T-helper 1 cell treated with Interleukin-12 subunit alpha and Interleukin-12 subunit beta and Interleukin-4 antibody, amounts not matched to agents 30 ng/mL and 1 ng/mL, for 36 hours (primary cell): ENCODE data around the gene CHRNA3. TPM values are rescaled to one million over a fixed set of nuclear protein-coding genes. Genes with fewer than 3 reads are reported as not detected.
"Not testable (repeated sequence)": the region's sequence is repeated elsewhere in the genome, so short reads cannot be mapped to it uniquely, and the experiment has no call there.

Experiments
- intact Hi-C: fragments of 100-400 bp; cut with micrococcal nuclease; formaldehyde crosslinking; loops from one replicate; pipeline ENCODE4 v1.15.1; 2024
- total RNA-seq: library from RNA; stranded (reverse); gene quantifications from 2 replicates; pipeline ENCODE4 v1.2.3, GENCODE V29; 2022

Gene CHRNA3
- total RNA-seq, 1 donor from 2014 or later, result not detected

DNA sequence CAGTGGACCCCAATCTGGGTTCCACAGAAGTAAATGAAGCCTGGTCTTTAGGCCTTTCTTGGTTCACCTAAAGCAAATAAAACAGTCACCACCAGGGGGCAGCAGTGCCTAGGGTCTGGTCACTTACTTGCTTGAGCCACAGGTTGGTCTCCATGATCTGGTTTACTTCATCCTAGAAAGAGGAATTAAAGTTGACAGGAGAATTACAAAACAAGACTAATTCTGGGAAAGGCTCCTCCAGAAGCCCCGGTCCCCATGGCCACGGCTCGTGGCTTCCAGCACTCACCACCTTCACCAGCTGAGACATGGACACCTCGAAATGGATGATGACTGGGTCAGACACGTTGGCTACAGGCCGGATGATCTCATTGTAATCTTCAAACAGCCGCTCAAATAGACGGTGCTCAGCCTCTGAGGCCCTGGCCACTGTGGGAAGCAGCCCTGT is 2.3 kb downstream of the CHRNA3 start:
- intact Hi-C loops, result loop anchor here (1.0 to 2.0 kb wide), 3 partner anchors 91 to 566 kb away; no protein-coding TSS in a partner anchor

DNA sequence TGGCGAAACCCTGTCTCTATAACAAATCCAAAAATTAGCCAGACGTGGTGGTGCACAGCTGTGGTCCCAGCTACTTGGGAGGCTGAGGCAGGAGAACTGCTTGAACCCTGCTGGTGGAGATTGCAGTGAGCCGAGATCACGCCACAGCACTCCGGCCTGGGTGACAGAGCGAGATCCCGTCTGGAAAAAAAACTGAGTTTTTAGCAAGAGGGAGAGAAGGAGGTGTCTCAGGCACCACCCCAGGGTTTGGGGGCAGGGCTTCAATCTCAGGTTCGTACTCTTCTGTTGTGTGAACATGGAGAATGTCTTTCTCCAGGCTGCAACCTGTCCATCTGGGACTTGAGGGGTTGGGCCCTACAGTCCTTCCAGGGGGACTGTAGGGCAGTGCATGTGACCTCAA is 2.7 kb downstream of the CHRNA3 start:
- intact Hi-C loops, result loop anchor here (1.0 to 2.0 kb wide), 3 partner anchors 91 to 567 kb away; no protein-coding TSS in a partner anchor

DNA sequence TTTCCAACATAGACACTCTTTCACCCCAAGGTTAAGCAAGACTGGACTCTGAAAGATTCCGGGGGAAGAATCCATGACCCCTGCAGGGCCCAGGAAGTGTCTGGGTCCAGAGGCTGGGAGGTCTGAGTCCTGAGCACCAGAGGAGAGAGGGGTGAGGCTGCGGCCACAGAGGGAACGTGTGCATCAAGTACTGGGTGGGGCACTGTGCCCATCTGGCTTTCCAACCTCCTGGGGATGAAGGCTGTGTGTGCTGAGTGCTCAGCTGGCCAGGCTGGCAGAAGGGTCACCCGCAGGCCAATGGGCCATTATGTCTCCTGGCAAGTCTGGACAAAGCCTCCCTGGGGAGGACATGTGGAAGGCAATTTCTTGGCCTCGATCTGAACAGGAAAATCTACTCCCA is 3.3 kb downstream of the CHRNA3 start:
- intact Hi-C loops, result no loop called here

DNA sequence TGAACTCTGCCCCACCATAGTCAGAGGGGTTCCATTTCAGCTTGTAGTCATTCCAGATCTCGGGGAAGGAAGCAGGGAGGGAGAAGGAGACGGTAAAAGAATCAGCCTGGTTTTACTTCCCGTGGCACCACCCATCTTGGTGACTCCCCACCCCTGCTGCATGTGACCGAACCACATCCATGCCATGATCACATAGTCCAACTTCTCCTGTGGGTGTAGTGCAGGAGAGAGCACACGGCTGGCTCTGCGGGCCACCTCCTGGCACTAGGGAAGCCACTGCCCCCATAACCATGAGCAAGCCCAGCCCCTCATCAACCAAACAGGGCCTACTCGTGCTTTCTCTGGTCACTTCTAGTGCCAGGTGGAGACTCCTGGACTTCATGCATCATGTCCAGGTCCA is 3.7 kb downstream of the CHRNA3 start:
- intact Hi-C loops, result no loop called here

DNA sequence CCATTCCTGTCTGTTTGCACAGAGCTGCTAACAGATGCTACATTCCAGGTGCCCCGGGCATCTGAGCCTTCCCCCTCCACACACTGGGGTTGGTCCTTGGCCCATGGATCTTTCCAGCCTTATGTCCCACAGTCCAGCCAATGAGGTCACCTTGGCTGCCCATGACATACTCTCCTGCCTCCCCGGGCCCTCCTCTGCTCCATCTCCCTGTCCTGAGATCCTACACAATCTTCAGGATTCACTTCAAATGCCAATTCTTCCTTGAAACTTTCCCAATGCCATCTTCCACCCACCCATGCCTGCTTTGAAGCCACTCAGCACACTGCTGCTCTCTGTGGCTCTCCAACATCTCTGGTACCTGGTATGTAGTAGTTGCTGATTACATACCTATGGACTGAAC is 4.3 kb downstream of the CHRNA3 start:
- intact Hi-C loops, result no loop called here

DNA sequence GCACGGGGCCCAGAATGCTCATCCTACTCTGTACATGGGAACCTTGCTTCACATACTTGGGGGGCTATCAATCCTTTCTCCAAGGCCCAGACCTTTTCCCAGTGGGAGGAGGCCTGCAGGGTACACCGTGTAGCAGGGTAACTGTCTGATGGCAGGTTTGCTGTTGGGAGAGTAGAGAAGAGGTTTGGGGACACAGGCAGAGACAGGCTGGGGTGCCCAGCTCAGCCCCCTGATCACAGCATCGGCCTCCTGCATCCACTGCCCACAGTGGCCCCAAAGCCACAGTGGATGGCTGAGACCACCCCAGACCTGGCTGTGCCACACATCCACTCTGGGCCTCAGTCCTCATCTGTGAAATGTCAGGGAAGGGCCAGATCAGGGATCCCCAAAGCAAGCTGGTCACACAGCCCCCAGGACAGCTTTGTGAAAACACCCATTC is 5.6 kb downstream of the CHRNA3 start:
- intact Hi-C loops, result no loop called here

DNA sequence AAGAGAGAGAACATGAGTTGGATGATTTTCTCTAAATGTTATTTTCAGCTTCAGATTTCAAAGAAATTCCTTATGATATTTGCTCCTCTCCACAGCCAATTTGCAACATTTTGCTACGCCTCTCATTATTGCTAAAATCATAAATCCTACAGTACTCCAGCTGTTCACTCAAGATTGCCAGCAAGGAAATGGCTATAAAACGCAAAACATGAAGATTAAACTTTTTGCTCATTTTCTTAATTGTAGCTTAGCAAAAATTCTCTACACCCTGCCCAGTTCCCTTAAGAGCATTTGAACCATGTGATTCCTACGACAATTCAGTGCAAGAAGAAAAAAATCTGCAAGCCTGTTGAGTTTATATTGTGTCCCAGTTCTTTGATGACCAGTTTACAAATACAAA is 6.8 kb downstream of the CHRNA3 start:
- intact Hi-C loops, result no loop called here

DNA sequence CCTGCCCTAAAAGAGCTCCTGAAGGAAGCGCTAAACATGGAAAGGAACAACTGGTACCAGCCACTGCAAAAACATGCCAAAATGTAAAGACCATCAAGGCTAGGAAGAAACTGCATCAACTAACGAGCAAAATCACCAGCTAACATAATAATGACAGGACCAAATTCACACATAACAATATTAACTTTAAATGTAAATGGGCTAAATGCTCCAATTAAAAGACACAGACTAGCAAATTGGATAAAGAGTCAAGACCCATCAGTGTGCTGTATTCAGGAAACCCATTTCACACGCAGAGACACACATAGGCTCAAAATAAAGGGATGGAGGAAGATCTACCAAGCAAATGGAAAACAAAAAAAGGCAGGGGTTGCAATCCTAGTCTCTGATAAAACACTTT is 11.2 kb downstream of the CHRNA3 start:
- intact Hi-C loops, result not testable (repeated sequence)

DNA sequence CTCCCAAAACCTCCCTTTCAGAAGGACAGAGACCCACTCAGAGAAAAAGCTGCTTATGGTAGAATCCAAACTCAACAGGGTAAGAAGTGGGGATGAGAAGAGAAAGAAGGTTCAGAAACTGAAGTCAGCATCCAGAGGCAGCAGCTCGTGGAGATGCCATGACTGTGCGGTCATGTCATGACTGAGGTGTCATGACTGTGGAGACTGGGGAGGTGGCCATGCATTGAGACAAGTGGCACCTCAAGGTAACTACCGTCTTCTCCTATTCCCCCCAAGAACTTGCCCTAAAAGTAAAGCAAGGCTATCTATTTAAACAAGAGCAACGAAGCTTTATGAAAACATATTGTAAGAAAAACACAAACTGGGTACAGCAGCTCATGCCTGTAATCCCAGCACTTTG is 15.1 kb downstream of the CHRNA3 start:
- intact Hi-C loops, result no loop called here

DNA sequence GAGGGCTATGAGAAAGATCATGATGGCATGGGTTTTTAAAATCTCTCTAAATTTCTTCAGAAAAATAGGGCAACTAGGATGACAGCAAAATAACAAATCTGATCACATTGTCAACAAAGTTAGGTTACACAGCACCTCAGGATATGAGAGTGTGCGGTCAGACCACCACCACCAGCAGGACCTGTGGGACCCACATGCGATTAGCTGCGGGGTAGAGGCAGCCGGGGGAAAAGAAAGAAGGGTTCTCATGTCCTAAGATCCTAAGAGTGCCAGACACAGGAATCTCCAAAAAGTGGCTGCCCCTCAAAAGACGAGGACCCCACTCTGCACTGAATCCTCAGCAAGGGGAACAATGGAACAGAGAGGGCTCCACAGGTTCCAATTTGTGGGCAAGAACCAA is 15.6 kb downstream of the CHRNA3 start:
- intact Hi-C loops, result no loop called here

DNA sequence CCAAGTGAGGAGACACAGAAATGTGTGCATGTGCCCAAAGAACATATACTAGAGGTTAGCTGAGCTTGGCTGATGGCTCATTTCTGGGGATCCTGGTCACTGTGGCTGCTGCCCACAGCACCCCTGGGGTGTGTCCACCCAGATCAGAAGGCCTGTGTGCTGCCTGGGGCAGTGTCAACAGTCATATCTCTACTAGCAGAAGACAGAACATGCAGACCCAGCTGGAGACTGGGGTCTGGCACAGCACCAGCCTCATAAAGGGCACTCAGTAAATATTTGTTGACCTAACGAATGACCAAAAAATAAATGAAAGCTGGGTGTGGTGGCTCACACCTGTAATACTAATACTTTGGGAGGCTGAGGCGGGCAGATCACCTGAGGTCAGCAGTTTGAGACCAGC is 16.4 kb downstream of the CHRNA3 start:
- intact Hi-C loops, result no loop called here

DNA sequence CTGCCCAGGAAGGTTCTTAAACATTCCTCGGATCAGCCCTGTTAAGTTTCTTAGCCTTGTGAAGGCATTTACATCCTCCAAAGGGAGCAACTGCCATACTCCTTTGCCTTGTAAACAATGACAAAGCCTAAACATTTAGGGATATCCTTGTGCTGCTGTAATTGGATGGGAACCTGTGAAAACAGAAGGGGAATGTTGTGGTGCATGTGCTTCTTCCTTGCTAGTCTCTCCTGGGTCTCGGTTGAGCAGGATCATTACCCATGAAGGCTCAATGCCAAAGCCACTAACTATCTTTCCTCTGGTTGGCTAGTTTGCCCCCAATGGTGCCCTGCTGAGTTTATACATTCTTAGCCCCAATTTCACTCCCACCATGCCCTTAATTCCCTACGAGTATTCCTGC is 17.3 kb downstream of the CHRNA3 start:
- intact Hi-C loops, result no loop called here

DNA sequence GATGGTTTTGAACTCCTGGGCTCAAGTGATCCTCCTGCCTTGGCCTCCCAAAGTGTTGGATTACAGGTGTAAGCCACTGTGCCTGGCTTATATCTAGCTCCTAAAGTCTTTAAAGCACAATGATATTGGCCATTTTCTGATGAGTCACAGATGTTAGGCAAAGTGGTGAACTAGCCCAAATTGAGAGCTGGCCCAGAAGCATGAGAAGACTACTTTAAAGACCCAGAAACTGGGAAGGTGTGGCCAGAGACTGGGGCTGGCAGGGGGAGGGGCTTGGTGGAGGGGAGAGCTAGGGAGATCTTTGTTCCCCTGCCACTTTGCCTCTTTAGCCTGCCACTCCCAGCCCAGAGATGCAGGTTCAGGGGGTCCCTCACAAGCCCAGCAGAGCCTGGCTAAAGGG is 21.6 kb downstream of the CHRNA3 start:
- intact Hi-C loops, result no loop called here

DNA sequence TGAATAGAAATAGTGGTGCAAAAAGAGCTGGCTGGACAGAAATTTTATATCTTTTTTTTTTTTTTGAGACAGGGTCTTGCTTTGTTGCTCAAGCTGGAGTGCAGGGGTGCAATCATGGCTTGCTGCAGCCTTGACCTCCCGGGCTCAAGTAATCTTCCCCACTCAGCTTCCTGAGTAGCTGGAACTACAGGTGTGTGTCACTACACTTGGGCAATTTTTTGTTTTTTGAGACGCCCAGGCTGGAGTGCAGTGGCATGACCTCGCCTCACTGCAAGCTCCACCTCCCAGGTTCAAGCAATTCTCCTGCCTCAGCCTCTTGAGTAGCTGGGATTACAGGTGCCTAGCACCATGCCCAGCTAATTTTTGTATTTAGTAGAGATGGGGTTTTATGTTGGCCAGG is 22.4 kb downstream of the CHRNA3 start:
- intact Hi-C loops, result no loop called here

DNA sequence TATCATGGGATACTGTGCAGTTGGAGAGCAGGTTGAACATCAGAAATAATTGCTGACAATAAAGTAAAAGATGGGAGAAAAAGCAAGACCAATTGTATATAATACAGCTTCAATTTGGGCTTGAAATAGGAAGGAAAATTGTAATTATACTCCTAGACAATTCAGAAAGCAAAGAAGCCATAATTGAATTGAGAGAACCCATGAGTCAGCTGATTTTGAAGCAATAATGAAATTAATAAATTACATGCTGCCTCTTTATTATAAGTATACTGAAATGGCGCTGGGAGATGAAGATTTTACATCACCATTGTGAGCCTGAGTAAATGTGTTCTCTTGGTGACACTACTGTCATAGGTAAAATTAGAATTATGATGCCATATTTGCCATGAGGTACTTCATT is 23.2 kb downstream of the CHRNA3 start:
- intact Hi-C loops, result no loop called here

DNA sequence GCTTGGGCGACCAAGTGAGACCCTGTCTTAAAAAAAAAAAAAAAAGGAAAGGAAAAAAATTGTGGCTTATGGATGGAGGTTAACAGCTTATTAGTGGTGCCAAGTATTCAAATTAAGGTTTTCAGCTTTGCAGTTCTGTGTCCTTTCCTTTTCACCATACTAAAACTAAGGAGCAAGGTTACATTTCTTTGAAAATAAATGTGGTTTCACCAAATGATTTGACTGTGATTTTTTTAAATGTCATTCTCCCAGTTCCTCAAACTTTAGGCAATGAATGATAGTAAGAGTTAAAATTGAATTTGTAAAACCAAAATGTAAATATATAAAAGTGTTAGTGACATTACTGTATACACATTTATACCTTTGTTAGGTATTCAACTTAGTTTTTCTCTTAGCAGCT is 45.9 kb downstream of the CHRNA3 start:
- intact Hi-C loops, result no loop called here

DNA sequence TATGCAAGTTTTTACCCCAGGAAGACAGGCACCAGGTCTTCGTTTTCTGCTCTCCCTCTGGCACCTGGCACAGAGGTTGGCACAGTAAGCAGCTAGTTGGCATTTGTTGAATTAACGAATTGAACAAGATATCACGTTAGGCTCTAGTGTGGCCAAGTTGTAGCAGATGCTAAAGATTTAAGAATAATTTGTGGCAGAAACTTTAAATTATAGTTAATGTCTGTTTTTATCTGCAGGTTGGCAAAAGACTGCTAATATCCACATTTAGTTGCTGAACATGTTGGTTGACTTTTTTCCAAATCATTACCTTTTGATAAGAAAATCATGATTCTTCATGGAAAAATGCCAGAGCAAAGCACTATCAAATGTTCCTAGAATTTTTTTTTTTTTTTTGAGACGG is 47.4 kb downstream of the CHRNA3 start:
- intact Hi-C loops, result no loop called here

DNA sequence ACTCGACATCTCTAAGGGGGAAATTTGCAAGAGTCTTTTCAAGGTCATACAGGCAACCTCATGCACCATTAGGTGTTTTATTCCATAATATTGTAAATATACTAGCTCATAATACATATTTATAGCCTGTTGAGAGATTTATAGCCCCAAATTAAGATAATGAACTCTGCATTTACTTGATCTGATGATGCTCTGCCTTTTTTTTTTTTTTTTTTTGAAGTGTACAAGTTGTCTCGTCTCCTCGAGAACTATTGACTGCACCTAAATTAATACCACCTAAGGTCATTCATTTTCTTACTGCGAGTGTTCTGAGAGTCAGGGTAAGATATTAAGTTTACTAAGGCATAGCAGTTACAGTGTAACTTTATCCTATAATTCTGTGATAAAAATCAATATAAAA is 49.4 kb downstream of the CHRNA3 start:
- intact Hi-C loops, result no loop called here

DNA sequence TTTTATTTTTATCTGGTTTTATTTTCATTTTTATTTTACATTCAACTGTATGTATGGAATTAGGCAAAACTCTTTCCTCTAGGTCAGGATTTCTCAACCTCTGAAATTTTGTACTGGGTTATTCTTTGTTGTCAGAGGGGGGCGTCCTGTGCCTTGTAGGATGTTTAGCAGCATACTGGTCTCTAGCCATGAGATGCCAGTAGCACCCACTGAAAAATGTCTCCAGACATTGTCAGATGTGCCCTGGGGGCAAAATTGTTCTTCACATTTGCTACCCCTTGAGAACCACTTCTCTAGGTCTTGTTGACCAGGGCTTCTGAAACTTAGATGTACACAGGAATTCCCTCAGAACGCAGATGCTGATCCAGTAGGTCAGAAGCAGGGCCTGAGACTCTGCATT is 50.1 kb downstream of the CHRNA3 start:
- intact Hi-C loops, result no loop called here

DNA sequence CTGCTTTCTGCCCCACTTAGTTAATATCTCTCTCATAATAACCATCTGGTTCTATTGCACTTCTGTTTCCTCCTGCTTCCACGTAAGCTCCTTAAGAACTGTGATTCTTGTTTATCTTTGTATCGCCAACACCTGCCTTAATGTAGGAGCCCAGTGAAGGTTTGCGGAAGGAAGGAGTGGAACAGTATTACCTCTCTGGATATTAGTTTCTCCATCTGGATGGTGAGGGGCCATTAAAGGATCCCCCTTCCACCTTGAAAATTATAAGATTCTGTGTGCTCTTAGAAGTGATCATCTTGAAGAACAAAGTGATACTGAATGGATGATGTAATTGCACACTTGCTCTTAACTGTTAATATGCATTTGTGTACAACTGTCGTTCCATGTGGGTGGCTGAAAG is 53.3 kb downstream of the CHRNA3 start:
- intact Hi-C loops, result no loop called here

DNA sequence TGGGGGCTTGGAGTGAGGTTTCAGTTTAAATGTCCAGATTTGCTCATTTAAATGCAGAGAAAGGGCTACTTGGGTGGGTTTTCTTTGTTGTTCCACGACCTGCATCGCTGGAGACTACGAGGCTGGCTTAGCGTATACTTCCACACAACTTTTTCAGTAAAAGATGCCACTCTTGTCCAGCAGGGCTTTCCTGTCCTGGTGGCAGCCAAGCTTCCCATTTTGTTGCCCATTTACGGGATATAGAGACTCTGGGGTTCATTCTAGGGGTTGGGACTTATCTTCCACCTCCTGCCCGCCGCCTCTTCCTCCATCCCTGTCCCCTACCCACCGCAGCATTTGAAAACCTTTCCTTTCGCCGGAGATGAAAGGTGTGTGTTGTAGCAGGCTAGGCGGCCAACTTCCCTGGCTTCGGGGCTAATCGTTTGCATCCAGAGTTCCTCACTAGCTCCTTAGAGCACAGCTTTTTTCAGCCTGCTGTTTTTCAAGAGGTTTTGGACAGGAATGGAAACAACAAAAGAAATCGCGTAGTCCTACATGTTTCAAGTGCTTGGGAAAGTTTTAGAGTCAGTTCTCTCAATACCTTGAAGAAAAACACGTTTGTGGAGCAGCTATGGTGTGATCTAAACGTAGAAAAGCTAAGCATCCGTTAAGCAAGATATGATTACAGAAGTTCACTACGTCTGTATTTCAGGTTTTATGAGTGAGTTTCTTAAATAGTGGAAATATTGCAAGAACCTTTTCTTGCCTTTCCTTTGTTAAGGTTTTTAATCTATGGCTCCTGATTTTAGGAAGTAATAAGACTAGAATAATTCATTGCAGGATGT is 54.6 kb downstream of the CHRNA3 start:
- intact Hi-C loops, result loop anchor here (1.0 to 2.0 kb wide), 2 partner anchors 26 to 59 kb away; partner anchors contain the start of genes HYKK and PSMA4

DNA sequence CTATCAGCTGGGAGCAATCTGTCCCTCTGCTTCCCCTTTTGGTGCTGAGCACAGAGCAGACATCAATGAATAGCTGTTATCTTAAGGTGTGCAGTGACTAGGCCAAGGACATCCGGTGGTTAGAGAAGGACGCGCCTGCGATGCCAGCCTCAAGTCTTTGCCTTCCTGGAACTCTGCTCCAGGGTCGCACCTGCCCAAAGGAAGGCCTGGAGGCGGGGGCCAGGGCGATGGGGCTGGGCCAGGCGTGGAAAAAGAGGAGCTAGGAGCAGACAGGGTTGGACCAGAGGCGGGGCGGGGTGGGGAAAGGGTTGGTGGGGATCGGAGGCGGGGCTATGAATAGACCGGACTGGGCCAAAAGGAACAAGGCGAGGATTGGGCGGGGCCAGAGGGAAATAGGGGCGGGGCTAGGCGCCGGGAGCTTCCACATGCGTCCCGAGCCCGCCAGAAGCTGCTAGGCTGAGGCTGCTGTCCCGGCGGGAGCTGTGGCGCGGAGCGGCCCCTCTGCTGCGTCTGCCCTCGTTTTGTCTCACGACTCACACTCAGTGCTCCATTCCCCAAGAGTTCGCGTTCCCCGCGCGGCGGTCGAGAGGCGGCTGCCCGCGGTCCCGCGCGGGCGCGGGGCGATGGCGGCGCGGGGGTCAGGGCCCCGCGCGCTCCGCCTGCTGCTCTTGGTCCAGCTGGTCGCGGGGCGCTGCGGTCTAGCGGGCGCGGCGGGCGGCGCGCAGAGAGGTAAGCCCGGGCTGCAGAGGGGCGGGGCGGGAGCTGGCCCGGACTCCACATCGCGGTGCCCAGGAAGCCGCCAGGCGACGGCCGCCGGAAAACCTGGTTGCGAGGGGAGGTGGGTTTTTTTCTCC is 55.5 kb downstream of the CHRNA3 start, which contains the start of gene CHRNA5:
TSS of gene CHRNA5 (plus strand) at position 424 of the 854 bp plus-strand sequence. CDS start at position 624, 200 bp downstream.
- intact Hi-C loops, result loop anchor here (1.0 to 2.0 kb wide), 2 partner anchors 25 to 59 kb away; partner anchors contain the start of genes HYKK and PSMA4
